Left ventricle myocardium superior (tissue), 1 donor: ENCODE data around the gene DHRSX. TPM values are rescaled to one million over a fixed set of nuclear protein-coding genes. Genes with fewer than 3 reads are reported as not detected.
"Not testable (repeated sequence)": the region's sequence is repeated elsewhere in the genome, so short reads cannot be mapped to it uniquely, and the experiment has no call there.

Experiments used
- ATAC-seq: fragments of 200-7000 bp; cut with Tn5 transposase; one replicate; pipeline ENCODE4 v1.9.1; 2020; ENCODE audit warnings: mild to moderate bottlenecking, moderate library complexity
- DNase-seq: peaks from one replicate; pipeline ENCODE4 v3.0.0-alpha.2; 2020
- intact Hi-C: fragments of 100-400 bp; cut with micrococcal nuclease; formaldehyde crosslinking; loops from one replicate; pipeline ENCODE4 v1.11.0; 2022
- total RNA-seq: library from RNA; stranded (reverse); fragmentation: NEBNext Ultra II Directional; extraction: Animal tissue kit (Norgen Biotek cat#: 25700); gene quantifications from one replicate; pipeline ENCODE4 v1.2.1, GENCODE V29; 2021
- donor health status: DM: no; HTN: yes; CAD: no; lungs with severe emphysema.

Gene DHRSX
- total RNA-seq, 1 donor from 2014 or later = 38.4 TPM

GRCh38 chrX:2313864-2314640, 186.7 kb downstream of the DHRSX start:
- ATAC-seq (no peak), DNase-seq (no peak)
- intact Hi-C loops = no loop called here

GRCh38 chrX:2312061-2312591, 188.7 kb downstream of the DHRSX start:
- ATAC-seq, DNase-seq, intact Hi-C loops: not testable (repeated sequence)

GRCh38 chrX:2311501-2311900, 189.3 kb downstream of the DHRSX start:
- intact Hi-C loops = no loop called here
- no peak for ATAC-seq
- no peak for DNase-seq

- DNase-seq (no peak), ATAC-seq (no peak)
- intact Hi-C loops = no loop called here
These were observed 198.9 kb downstream of the DHRSX start for GRCh38 chrX:2301901-2302300.

GRCh38 chrX:2299871-2300270, 200.9 kb downstream of the DHRSX start:
- intact Hi-C loops = no loop called here
- DNase-seq (no peak), ATAC-seq (no peak)

GRCh38 chrX:2286731-2287130, 214.0 kb downstream of the DHRSX start:
- ATAC-seq (no peak), DNase-seq (no peak)
- intact Hi-C loops = no loop called here

GRCh38 chrX:2284601-2285000, 216.2 kb downstream of the DHRSX start:
- intact Hi-C loops = no loop called here
- no peak for DNase-seq
- peak; percentile 27 for ATAC-seq

- intact Hi-C loops = no loop called here
- ATAC-seq = no peak
These were observed 216.6 kb downstream of the DHRSX start for GRCh38 chrX:2284133-2284532.

GRCh38 chrX:2283111-2283859, 217.5 kb downstream of the DHRSX start:
- intact Hi-C loops = no loop called here
- no peak for ATAC-seq

More at GRCh38 chrX:2284133-2284532, 216.6 kb downstream of the DHRSX start:
- no peak for DNase-seq

GRCh38 chrX:2282490-2283090, 218.2 kb downstream of the DHRSX start:
- no peak for DNase-seq
- ATAC-seq = no peak
- intact Hi-C loops = no loop called here

More at GRCh38 chrX:2283111-2283859, 217.5 kb downstream of the DHRSX start:
- DNase-seq = no peak

GRCh38 chrX:2272337-2272736, 228.4 kb downstream of the DHRSX start:
- DNase-seq (no peak), ATAC-seq (no peak)
- intact Hi-C loops = no loop called here

GRCh38 chrX:2271595-2271994, 229.2 kb downstream of the DHRSX start:
- DNase-seq, ATAC-seq, intact Hi-C loops: not testable (repeated sequence)

GRCh38 chrX:2270783-2271182, 230.0 kb downstream of the DHRSX start:
- ATAC-seq, DNase-seq, intact Hi-C loops: not testable (repeated sequence)

GRCh38 chrX:2267890-2268289, 232.9 kb downstream of the DHRSX start:
- ATAC-seq = peak; percentile 30
- DNase-seq = no peak
- intact Hi-C loops = no loop called here

GRCh38 chrX:2266445-2267349, 234.1 kb downstream of the DHRSX start:
- DNase-seq (no peak), ATAC-seq (no peak)
- intact Hi-C loops = no loop called here

- not testable (repeated sequence) for ATAC-seq, DNase-seq
These were observed 234.9 kb downstream of the DHRSX start for GRCh38 chrX:2265658-2266444.

GRCh38 chrX:2264179-2265030, 236.4 kb downstream of the DHRSX start:
- DNase-seq = no peak
- intact Hi-C loops = no loop called here
- ATAC-seq = no peak

More at GRCh38 chrX:2265658-2266444, 234.9 kb downstream of the DHRSX start:
- intact Hi-C loops = not testable (repeated sequence)
